NOMO-1 (cell line): Measurements from ENCODE around the gene JMJD6.
"Not testable (repeated sequence)": the region's sequence is repeated elsewhere in the genome, so short reads cannot be mapped to it uniquely, and the experiment has no call there.

Source experiments
- DNase-seq, 2 experiments: peaks; one replicate each; lab custom pipeline; 2025; ENCODE audit not compliant: unreplicated experiment in 2 of 2; lab: John Stamatoyannopoulos, UW

The JMJD6 gene

DNA sequence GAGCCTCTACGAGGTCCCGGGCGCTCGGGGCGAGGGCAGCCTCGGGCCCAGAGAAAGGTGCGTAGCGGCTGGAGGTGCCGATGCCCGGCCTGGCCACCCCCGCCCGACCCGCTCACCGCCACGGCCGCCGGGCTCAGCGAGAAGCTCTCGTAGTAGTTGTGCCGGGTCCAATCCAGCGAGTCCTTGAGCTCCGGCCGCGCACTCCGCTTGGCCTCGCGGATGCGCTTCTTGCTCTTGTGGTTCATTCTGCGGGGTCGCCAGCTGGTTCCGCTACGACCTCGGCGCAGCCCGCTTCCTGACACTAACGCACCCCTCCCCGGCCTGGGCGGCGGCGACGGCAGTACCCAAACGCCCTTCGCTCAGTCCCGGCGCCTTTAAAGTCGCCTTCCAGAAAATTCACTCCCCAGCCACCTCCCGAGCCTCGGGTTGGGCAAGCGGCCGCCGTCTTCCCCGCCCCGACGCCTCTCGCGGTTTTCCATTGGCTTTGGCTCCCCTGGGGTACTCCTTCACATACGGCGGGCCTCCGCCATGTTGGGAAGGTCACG, at the start of gene JMJD6:
JMJD6 (minus strand) TSS at position 376 of the 545 bp plus-strand sequence; CDS start at position 245, 131 bp downstream.
- peak; percentile 97 to 98 for DNase-seq

- no peak for DNase-seq
These were observed 48.7 kb upstream of the JMJD6 start for GRCh38 chr17:76775021-76775600.

DNA sequence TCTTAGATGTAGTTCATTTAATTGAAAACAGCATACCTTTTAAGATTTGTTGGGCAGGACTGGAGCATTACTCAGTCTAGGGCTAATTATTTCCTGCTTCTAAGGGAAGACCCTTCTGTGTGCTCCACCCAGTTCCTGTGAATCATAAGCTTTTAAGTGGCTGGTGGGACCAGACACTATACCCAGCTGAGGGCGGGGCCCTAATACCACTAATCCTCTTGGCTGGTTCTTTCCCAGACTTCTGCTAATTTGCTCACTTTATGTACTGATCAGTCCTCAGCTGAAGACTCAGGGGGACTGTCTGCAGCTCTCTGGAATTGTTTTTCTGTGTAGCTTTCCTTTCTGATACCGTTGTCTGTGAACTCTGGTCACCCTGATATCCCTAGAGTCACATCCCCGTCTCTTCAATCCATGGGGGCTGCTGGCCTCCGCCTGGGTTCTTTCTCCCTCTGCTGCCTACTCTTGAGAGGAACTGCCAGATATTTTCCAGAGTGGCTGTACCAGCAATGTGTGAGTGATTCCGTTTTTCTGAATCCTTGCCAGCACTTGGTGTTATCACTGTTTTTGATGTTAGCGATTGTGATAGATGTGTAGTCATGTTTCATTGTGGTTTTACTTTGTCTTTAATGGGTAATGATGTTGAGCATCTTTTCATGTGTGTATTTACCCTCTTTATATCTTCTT, 46.6 kb upstream of the JMJD6 start:
- peak; percentile 59 to 77 for DNase-seq

- DNase-seq, result no peak
These were observed 32.2 kb upstream of the JMJD6 start for GRCh38 chr17:76758570-76758969.

- DNase-seq, result no peak
These were observed 30.9 kb upstream of the JMJD6 start for GRCh38 chr17:76757256-76757655.

DNA sequence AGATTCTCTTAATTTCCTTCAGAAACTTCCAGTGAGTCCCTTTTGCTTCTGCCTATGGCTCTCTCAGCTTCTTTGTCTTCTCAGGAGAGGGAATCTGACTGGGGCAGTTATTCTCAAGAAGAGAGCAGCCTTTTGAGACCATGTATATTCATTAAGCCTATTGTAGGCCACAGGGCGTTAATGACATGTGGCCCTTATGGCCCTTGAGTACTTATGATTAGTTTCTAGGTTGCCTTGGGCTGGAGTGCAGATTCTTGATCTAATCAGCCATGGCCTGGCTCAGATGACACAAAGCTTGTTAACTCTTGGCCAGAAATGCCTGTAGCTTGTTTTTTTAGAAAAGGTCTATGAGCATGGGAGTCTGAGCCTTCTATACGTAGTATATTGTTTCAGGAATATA, 28.9 kb upstream of the JMJD6 start:
- DNase-seq, result no peak

GRCh38 chr17:76753061-76753961, 26.9 kb upstream of the JMJD6 start:
- DNase-seq, result no peak

DNA sequence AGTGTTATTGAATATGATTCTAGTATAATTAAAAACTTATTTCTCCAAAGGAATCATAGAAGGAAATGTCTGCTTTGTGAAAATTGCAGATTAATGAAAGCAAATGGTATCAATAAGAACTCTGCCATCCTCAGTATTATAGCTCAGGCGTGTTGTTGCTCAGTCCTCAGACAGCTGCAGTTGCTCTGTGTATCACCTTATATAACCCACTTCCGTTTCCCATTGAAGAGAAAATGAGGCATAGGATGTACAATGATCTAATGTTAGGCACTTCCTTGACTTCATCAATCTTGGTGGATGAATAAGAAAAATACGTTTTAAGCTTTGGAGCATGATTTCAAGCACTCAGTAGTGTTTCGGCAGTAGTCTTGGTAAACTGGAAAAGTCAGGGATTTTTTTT, 25.6 kb upstream of the JMJD6 start:
- DNase-seq, result no peak

- DNase-seq, result no peak
These were observed 25.1 kb upstream of the JMJD6 start for GRCh38 chr17:76751416-76751993.

DNA sequence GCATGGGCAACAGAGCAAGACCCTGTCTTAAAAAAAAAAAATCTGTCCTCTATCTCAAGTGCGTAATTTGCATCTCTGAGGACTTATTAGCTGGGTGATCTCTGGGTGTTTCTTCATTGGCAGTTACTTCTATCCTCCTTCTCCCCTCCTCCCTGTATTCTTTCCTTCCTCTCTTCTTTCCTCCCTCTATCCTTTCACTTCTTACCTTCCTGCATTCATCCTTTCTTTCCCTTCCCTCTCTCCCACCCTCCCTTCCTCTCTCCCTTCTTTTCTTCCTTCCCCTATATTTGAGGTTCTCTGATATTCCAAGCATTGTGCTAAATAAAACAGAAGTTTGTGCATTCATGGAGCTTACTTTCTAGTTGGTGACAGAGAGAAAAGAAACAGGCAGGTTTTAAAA, 22.3 kb upstream of the JMJD6 start:
- no peak for DNase-seq

GRCh38 chr17:76747716-76748363, 21.4 kb upstream of the JMJD6 start:
- no peak for DNase-seq

- DNase-seq, result not testable (repeated sequence)
These were observed 19.4 kb upstream of the JMJD6 start for GRCh38 chr17:76745785-76746184.

- no peak for DNase-seq
These were observed 18.3 kb upstream of the JMJD6 start for GRCh38 chr17:76744747-76745146.

DNA sequence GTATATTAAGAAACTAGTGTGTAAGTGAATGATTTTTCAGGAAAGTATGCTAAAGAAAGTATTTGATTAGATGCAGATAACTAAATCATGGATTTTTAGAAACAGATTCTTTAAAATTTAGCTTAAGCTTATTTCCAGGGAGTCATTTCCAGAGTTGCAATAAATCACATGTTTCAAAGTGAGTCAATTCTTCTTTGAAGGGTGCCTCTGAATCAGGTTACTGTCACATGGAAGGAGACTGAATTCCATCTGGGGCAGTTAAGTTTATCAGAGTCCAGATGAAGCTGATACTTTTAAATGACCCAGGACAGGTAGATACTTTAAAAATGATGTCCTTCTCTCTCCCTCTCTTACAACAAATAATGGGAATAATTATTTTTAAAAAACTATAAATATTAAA, 16.6 kb upstream of the JMJD6 start:
- DNase-seq, result no peak

GRCh38 chr17:76740329-76741118, 14.1 kb upstream of the JMJD6 start:
- no peak for DNase-seq

DNA sequence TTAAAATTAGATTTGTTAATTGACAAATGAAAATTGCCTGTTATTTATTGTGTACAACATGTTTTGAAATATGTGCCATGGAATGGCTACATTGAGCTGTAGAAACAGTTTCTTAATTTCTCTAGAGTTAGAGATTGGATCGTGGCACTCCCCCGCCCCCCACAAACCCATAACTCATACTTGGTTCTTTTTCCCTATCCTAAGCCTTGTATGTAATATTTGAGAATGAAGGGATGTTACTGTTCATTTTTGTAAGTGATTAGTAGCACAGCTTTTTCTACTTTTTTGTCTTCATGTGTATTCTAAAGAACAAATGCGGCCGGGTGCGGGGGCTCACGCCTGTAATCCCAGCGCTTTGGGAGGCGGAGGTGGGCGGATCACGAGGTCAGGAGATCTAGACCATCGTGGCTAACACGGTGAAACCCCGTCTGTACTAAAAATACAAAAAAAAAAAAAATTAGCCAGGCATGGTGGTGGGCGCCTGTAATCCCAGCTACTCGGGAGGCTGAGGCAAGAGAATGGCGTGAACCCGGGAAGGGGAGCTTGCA, 13.2 kb upstream of the JMJD6 start:
- not testable (repeated sequence) for DNase-seq

GRCh38 chr17:76738468-76738850, 12.1 kb upstream of the JMJD6 start:
- DNase-seq, result peak in 1 of 2 experiments; percentile 29

- peak; percentile 90 to 97 for DNase-seq
These were observed 11.5 kb upstream of the JMJD6 start, which contains the start of gene MFSD11 for GRCh38 chr17:76737676-76738467. Gene MFSD11 (plus strand): TSS chr17:76738119. CDS start chr17:76738353, 234 bp downstream.
